Measurements from ENCODE around the gene PFN1.

The PFN1 gene

GRCh38 chr17:4966844-4967538 lies 18.7 kb upstream of the PFN1 start:
- peak overlapping the region; percentile 85 for H3K27ac ChIP-seq
- TF ChIP-seq, protein P1, sequence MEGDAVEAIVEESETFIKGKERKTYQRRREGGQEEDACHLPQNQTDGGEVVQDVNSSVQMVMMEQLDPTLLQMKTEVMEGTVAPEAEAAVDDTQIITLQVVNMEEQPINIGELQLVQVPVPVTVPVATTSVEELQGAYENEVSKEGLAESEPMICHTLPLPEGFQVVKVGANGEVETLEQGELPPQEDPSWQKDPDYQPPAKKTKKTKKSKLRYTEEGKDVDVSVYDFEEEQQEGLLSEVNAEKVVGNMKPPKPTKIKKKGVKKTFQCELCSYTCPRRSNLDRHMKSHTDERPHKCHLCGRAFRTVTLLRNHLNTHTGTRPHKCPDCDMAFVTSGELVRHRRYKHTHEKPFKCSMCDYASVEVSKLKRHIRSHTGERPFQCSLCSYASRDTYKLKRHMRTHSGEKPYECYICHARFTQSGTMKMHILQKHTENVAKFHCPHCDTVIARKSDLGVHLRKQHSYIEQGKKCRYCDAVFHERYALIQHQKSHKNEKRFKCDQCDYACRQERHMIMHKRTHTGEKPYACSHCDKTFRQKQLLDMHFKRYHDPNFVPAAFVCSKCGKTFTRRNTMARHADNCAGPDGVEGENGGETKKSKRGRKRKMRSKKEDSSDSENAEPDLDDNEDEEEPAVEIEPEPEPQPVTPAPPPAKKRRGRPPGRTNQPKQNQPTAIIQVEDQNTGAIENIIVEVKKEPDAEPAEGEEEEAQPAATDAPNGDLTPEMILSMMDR (conservative IDR thresholded peaks at IDR 0.05), result no peak

- TF ChIP-seq, protein P1 (conservative IDR thresholded peaks at IDR 0.05), result no peak
- H3K27ac ChIP-seq, result no peak overlapping the region
Observed at GRCh38 chr17:4965311-4965986, 17.1 kb upstream of the PFN1 start.

- no peak overlapping the region for H3K27ac ChIP-seq
- TF ChIP-seq, protein P1 (conservative IDR thresholded peaks at IDR 0.05), result no peak
Observed at GRCh38 chr17:4960279-4960922, 12.1 kb upstream of the PFN1 start.

- H3K27ac ChIP-seq, result no peak overlapping the region
- TF ChIP-seq, protein P1 (conservative IDR thresholded peaks at IDR 0.05), result no peak
Observed at GRCh38 chr17:4959261-4959965, 11.1 kb upstream of the PFN1 start.

DNA sequence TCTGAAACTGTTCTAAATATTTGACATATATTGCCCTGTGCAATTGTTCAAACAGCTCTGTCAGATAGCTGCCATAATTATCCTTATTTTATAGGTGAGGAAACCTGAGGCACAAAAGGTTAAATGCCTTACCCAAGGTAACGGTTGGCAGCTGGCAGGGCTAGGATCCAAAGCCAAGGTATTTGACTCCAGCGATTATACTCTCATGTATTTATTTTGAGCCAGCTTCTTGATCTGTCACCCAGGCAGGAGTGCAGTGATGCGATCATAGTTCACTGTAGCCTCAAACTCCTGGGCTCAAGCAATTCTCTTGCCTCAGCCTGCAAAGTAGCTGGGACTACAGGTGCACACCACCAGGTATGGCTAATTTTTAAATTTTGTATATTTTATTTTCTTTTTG lies 9.8 kb upstream of the PFN1 start:
- TF ChIP-seq, protein P1 (conservative IDR thresholded peaks at IDR 0.05), result no peak
- H3K27ac ChIP-seq, result no peak overlapping the region

GRCh38 chr17:4956493-4957061 lies 8.2 kb upstream of the PFN1 start:
- TF ChIP-seq, protein P1 (conservative IDR thresholded peaks at IDR 0.05), result no peak
- H3K27ac ChIP-seq, result no peak overlapping the region
